ENCODE measurements around the gene SYNDIG1.

Gene SYNDIG1

DNA sequence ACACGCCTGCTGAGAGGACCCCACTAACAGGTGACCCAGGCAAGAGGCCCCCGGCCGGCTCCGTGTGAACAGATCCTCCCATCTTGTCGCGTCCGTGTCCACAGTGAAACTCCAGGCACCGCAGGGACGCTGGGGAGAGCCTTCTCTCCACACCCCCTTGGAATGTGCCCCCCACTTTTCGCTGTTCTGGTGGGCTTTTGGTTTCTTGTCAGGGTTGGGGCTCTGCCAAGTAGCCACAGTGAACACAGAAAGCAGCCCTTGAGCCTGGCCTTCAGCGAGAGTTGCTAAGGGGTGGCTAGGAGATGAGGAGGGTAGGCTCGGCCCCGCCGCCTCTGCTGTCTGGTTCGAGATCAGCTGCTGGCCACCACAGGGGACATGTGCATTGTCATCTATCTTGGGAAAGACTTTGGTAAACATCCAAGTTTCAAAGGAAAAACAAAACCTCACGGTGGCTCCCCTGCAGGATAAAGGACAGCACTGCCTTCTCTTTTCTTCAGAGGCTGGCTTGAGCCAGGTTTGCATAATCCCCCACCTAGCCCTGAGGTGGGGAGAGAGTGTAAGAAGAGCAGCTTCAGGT is 22.7 kb downstream of the SYNDIG1 start:
- TF ChIP-seq, protein P1, sequence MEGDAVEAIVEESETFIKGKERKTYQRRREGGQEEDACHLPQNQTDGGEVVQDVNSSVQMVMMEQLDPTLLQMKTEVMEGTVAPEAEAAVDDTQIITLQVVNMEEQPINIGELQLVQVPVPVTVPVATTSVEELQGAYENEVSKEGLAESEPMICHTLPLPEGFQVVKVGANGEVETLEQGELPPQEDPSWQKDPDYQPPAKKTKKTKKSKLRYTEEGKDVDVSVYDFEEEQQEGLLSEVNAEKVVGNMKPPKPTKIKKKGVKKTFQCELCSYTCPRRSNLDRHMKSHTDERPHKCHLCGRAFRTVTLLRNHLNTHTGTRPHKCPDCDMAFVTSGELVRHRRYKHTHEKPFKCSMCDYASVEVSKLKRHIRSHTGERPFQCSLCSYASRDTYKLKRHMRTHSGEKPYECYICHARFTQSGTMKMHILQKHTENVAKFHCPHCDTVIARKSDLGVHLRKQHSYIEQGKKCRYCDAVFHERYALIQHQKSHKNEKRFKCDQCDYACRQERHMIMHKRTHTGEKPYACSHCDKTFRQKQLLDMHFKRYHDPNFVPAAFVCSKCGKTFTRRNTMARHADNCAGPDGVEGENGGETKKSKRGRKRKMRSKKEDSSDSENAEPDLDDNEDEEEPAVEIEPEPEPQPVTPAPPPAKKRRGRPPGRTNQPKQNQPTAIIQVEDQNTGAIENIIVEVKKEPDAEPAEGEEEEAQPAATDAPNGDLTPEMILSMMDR (IDR thresholded peaks at IDR 0.05; ENCODE audit: low read depth, low read length), result no peak
- DNase-seq (ENCODE audit: extremely low read depth, low read depth), result no peak

DNA sequence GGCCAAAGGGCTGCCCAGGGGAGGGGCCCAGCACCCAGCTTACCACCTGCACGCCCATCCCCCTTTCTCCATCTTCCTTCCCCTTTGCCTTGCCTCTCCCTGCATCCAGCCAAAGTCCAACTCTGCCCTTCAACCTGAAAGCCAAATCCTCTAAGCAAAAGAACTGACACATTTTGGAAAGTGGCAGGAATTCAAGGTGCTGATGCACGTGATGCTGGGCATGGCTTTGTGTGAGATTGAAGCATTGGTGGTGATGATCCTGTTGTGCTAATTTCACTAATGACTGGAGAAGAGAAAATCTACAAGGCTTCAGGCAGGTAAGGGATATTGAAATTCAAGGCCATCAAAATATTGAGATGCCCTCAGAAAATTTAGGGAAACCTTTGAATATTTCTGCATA is 23.3 kb downstream of the SYNDIG1 start:
- TF ChIP-seq, protein P1 (IDR thresholded peaks at IDR 0.05; ENCODE audit: low read depth, low read length), result no peak
- no peak for DNase-seq (ENCODE audit: extremely low read depth, low read depth)

DNA sequence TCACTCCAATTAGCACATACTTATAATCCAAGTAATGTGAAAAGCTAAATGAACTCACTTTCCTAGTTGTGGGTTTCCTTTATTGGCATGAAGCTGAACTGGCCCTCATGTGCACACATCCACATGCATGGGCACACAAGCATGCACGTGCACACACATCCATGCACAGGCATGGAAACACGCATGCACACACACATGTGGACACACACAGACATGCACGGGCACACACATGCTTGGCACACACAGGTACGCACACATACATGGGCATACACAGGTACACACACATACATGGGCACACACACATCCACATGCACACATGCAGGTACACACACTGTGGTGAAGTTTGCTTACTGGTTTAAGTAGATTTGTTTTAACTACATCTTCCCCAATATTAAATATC is 23.8 kb downstream of the SYNDIG1 start:
- TF ChIP-seq, protein P1 (IDR thresholded peaks at IDR 0.05; ENCODE audit: low read depth, low read length), result no peak
- DNase-seq (ENCODE audit: extremely low read depth, low read depth), result no peak

DNA sequence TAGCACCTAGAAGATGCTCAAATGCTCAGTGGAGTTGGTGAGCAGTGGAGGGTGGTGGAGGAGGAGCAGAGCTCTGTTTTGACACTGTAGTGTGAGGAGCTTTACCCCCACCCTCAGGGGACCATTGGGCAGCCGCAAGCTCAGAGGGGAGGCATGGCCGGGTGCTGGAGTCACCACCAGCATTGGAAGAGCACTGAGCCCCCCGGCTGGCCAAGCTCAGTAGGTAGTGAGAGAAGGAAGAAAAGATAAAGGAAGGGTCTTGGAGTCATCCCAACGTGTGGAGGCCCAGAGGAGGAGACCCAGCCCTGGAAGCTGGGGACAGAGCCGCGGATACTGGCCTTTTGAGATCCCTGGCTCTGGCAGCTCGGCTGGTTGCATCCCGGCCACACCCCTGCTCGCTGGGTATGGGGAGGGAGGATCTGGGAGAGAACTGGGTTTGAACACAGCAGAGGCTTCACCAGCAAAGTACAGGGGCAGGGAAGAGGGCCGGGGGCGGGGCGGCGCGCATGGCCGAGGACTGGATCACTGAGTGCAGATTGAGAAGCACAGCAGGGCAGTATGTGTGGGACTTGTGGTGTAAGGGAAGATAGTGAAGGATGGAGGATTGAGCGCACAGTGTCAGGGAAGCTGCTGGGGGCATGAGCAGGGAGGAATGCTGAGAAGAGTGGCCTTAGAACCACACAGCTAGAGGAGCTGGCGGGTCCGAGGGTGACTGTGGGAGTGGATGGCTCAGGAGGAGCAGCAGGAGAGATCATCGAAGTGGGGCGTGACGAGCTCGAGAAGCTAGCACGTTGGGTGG is 24.4 kb downstream of the SYNDIG1 start:
- TF ChIP-seq, protein P1 (IDR thresholded peaks at IDR 0.05; ENCODE audit: low read depth, low read length), result no peak
- DNase-seq (ENCODE audit: extremely low read depth, low read depth), result no peak

DNA sequence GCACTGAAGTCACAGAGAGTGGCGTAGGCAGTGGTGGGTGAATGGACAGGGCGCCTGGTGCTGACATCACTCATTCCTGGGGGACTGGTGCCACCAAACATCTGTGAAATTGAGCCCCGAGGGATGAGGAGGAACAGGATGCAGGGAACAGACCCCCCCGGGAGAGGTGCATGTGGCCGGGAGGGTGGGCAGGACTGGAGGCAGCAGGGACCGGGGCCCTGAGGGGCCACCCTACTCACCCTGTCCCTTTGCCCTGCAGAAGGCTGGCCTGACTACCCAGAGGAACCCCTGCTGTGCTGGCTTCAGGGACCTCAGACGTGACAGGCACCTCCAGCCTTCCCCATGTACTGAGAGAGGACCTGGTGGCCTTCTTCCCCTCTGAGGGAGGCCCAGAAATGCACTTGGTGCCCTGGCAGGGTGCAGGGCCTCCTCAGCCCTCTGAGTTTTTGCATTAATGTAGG is 25.1 kb downstream of the SYNDIG1 start:
- no peak for DNase-seq (ENCODE audit: extremely low read depth, low read depth)
- TF ChIP-seq, protein P1 (IDR thresholded peaks at IDR 0.05; ENCODE audit: low read depth, low read length), result no peak

DNA sequence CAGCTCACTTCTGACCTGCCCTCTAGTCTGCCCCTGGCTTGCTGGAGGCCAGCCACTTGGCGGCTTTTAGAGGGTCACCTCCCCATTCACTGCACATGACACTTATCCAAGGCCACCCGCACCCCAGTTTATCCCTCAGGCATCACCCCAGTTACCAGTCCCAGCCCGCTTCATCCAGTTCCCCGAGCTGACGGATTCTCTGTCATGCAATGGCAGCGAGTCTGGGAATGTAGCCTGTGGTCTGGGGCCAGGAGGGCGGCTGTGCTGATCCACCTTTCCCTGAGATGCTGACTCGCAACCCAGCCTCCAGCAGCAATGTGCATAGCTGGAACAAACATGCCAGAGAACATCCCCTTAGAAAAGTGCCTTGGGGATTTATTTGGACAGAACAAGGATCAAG is 25.8 kb downstream of the SYNDIG1 start:
- no peak for DNase-seq (ENCODE audit: extremely low read depth, low read depth)
- TF ChIP-seq, protein P1 (IDR thresholded peaks at IDR 0.05; ENCODE audit: low read depth, low read length), result no peak

DNA sequence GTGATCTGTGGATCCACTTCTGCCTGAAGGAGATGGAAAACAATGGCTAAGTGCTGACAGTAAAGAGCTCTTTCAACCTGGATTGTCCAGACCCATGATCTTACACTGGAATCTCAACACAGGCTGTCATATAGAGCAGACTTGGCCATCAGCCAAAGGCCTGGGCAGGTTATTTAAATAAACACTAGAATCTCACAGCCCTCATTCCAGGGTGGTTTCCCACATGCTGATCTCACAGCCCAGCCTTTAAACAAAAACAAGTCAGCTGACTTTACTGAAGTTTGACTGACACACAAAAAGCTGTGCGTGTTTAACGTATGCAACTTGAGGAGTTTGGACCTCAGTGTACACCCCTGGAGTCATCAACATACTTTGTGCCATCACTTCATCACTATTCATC is 28.4 kb downstream of the SYNDIG1 start:
- TF ChIP-seq, protein P1 (IDR thresholded peaks at IDR 0.05; ENCODE audit: low read depth, low read length), result no peak
- no peak for DNase-seq (ENCODE audit: extremely low read depth, low read depth)
